ENCODE results near the gene SAXO1. TPM values are rescaled to one million over a fixed set of nuclear protein-coding genes. Genes with fewer than 3 reads are reported as not detected.

Gene SAXO1
- total RNA-seq, 4 donors from 2014 or later, result not detected

GRCh38 chr9:18911714-18912342 lies 121.2 kb downstream of the SAXO1 start:
- Histone ChIP-seq H3K4me3 (no peak overlapping the region), H3K36me3 (no peaks in the 10 kb centered on the region), H3K4me1 (no peaks in the 10 kb centered on the region), H3K9me3 (no peaks in the 10 kb centered on the region), H3K27ac (no peak overlapping the region), H3K27me3 (no peaks in the 10 kb centered on the region)
- TF ChIP-seq CTCF (IDR thresholded peaks at IDR 0.05) (no peak), POLR2A (IDR thresholded peaks at IDR 0.05) (no peak)
- DNase-seq, result no peak

- H3K4me3 ChIP-seq, result no peak overlapping the region
- no peaks in the 10 kb centered on the region for H3K27me3 ChIP-seq
- no peak for DNase-seq
- TF ChIP-seq POLR2A (IDR thresholded peaks at IDR 0.05) (no peak), CTCF (IDR thresholded peaks at IDR 0.05) (no peak)
- no peaks in the 10 kb centered on the region for H3K9me3 ChIP-seq
- H3K4me1 ChIP-seq, result no peaks in the 10 kb centered on the region
- H3K27ac ChIP-seq, result no peak overlapping the region
- H3K36me3 ChIP-seq, result no peaks in the 10 kb centered on the region
These were observed 122.1 kb downstream of the SAXO1 start for GRCh38 chr9:18910916-18911315.

GRCh38 chr9:18910435-18910834 lies 122.6 kb downstream of the SAXO1 start:
- Histone ChIP-seq H3K36me3 (no peaks in the 10 kb centered on the region), H3K9me3 (no peaks in the 10 kb centered on the region), H3K4me3 (no peak overlapping the region), H3K27ac (no peak overlapping the region), H3K4me1 (no peaks in the 10 kb centered on the region), H3K27me3 (no peaks in the 10 kb centered on the region)
- TF ChIP-seq POLR2A (IDR thresholded peaks at IDR 0.05) (no peak), CTCF (IDR thresholded peaks at IDR 0.05) (no peak)
- no peak for DNase-seq

- no peak for DNase-seq
- TF ChIP-seq POLR2A (IDR thresholded peaks at IDR 0.05) (no peak), CTCF (IDR thresholded peaks at IDR 0.05) (no peak)
- no peak overlapping the region for H3K4me3 ChIP-seq
- no peak overlapping the region for H3K27ac ChIP-seq
- no peaks in the 10 kb centered on the region for H3K36me3 ChIP-seq
- H3K9me3 ChIP-seq, result no peaks in the 10 kb centered on the region
- H3K27me3 ChIP-seq, result no peaks in the 10 kb centered on the region
- H3K4me1 ChIP-seq, result no peaks in the 10 kb centered on the region
These were observed 123.6 kb downstream of the SAXO1 start for GRCh38 chr9:18909140-18910018.

- Histone ChIP-seq H3K4me1 (no peaks in the 10 kb centered on the region), H3K27me3 (no peaks in the 10 kb centered on the region), H3K27ac (no peak overlapping the region), H3K9me3 (no peaks in the 10 kb centered on the region), H3K36me3 (no peaks in the 10 kb centered on the region), H3K4me3 (no peak overlapping the region)
- DNase-seq, result no peak
- TF ChIP-seq POLR2A (IDR thresholded peaks at IDR 0.05) (no peak), CTCF (IDR thresholded peaks at IDR 0.05) (no peak)
These were observed 124.9 kb downstream of the SAXO1 start for GRCh38 chr9:18907927-18908625.
